Aorta (tissue), 5 donors: Measurements from ENCODE around the gene APOA1. TPM values are rescaled to one million over a fixed set of nuclear protein-coding genes. Genes with fewer than 3 reads are reported as not detected.
A peak's percentile ranks its signal among the peaks of the same experiment; 100 is the strongest.

Experiments used
- ATAC-seq: fragments of 200-7000 bp; cut with Tn5 transposase; one replicate; pipeline ENCODE4 v1.9.1; 2022; ENCODE audit warnings: moderate library complexity; ENCODE audit not compliant: low FRiP score
- DNase-seq, 2 donors: peaks; one replicate each; pipeline ENCODE4 v3.0.0-alpha.2; 2020
- H3K27ac ChIP-seq, 2 donors: one replicate each; pipeline ENCODE4 v1.5.1; 2013; ENCODE audit warnings: low read length in 2 of 2, mild to moderate bottlenecking in 2 of 2, moderate library complexity in 2 of 2, control low read depth in 1 of 2, inconsistent platforms in 1 of 2, low read depth in 1 of 2
- H3K27me3 ChIP-seq, 2 donors: one replicate each; pipeline ENCODE4 v1.6.1; 2013; ENCODE audit warnings: control low read depth in 1 of 2, low read length in 1 of 2, mild to moderate bottlenecking in 1 of 2, moderate library complexity in 1 of 2; ENCODE audit not compliant: insufficient read depth in 2 of 2, control insufficient read depth in 1 of 2
- H3K36me3 ChIP-seq, 2 donors: one replicate each; pipeline ENCODE4 v1.6.1; 2013; ENCODE audit warnings: control low read depth in 1 of 2, low read length in 1 of 2, mild to moderate bottlenecking in 1 of 2; ENCODE audit not compliant: insufficient read depth in 2 of 2, control insufficient read depth in 1 of 2
- H3K4me1 ChIP-seq, 2 donors: one replicate each; pipeline ENCODE4 v1.6.1; 2013; ENCODE audit warnings: low read length in 2 of 2, control low read depth in 1 of 2, mild to moderate bottlenecking in 1 of 2, moderate library complexity in 1 of 2; ENCODE audit not compliant: insufficient read depth in 2 of 2, control insufficient read depth in 1 of 2
- H3K4me3 ChIP-seq, 2 donors: one replicate each; pipeline ENCODE4 v1.5.1; 2013; ENCODE audit warnings: low read length in 2 of 2, control low read depth in 1 of 2, mild to moderate bottlenecking in 1 of 2
- H3K9me3 ChIP-seq: one replicate; pipeline ENCODE4 v1.6.1; 2013; ENCODE audit warnings: mild to moderate bottlenecking, low read length; ENCODE audit not compliant: control insufficient read depth
- WGBS, 2 donors: extraction: QIAGEN DNeasy Blood & Tissue Kit; methylation state at CpG; one replicate each; pipeline ENCODE4 v1.1.7; 2013; 5-methylcytosine and 5-hydroxymethylcytosine counted together
- intact Hi-C, 2 donors: fragments of 100-400 bp; cut with DNase I; formaldehyde crosslinking; loops; one replicate each; pipeline versions ENCODE4 v1.14.2 to v1.15.0; 2022
- polyA plus RNA-seq, 2 donors: library from polyadenylated mRNA; stranded (reverse); fragments of 200-250 nt; gene quantifications; one replicate each; pipeline ENCODE4 v1.2.3, GENCODE V29; 2013
- total RNA-seq, 2 donors: library from RNA; stranded (reverse); fragmentation: NEBNext Ultra II Directional; extraction: Animal tissue kit (Norgen Biotek cat#: 25700); gene quantifications; one replicate each; pipeline ENCODE4 v1.2.1, GENCODE V29; 2021
- donor health status: healthy with polysubstance abuse.
- donor health status: Bipolar disorder and iron deficiency.
- donor health status: DM: no; HTN: no; CAD: no.
- donor health status: DM: no; HTN: no; CAD: no.
- donor health status: DM: yes; HTN: yes; CAD: no.

The APOA1 gene
- total and polyA plus RNA-seq, 4 donors, result 1.2 to 416 TPM; not detected in 2

DNA sequence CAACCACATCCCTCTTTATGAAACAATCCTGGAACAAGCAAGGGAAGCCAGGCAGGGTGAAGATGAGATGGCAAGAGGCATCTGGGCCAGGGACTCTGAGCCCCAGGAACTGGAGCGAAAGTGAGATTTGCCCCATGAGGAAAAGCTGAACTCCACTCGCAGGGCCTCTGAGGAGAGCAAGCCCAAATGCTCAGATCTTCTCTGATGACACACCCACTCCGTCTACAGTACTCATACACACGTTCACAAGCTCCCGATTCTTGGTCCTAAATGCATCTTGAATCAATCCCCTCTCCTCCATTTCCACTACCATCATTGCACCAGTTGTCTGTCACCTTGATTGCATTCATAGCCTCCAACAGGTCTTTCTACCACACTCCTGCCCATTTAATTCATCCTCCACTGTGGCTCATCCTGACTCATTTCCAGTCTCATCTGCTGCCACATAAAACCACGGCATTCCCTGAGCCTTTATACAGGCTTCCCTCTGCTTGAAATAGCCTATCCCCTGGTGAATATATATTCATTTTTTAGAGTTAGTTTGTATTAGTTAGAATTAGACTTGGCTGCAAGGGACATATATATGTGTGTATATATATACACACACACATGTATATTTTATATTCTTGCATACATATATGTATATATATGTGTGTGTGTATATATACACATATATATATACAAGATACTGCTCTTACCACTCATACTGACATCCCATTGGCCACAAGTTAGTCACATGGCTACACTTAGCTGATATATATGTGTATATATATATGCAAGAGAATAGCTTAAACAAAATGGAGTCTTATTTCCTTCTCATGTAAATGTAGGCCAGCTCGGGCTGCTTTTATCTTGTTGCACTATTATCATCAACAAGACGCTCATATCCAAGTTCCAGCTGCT is 44.3 kb downstream of the APOA1 start:
- Histone ChIP-seq H3K9me3 (no peaks in the 10 kb centered on the region), H3K4me3 (no peak overlapping the region), H3K27ac (no peak overlapping the region), H3K27me3 (no peaks in the 10 kb centered on the region), H3K36me3 (no peaks in the 10 kb centered on the region), H3K4me1 (no peaks in the 10 kb centered on the region)
- intact Hi-C loops, result loop anchor here (5.0 to 10.0 kb wide), 2 partner anchors 312 to 314 kb away; no protein-coding TSS in a partner anchor
- WGBS, 2 donors, result 78 to 79% methylated on average over 8 of the region's 8 CpGs
- ATAC-seq, result no peak
- no peak for DNase-seq

DNA sequence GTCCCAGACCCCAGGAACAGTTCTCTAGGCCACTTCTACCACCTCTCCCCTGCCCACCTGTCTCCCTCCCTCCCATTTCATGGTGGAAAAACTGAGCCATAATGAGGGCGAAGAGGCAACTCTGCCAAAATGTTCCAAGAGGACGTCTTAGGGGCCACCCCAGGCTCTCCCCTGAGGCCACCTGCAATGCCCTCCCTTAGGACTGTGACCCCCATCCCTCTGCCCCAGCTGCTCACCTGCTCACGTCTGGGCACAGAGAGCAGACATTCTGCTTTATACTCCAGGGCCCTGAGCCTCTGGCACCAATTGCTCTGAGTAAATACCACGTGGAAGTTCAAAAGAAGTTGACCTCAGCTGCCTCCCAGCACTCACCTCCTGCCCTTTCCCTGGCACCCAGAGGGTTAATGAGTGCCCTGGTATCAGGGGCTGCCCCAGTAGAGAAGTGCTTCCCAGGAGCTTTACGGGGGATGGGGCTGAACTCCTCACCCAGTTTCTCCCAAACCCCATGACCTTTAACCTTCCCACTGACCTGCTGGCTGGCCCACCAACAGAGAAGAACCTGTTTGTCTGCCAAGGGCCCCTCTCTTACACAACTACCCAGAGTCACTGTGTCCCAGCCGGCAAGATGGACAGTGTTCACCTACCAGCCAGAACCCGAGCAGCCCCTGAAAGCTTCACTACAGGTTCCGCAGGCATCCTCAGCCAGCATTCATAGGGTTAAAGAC is 45.1 kb downstream of the APOA1 start:
- Histone ChIP-seq H3K36me3 (no peaks in the 10 kb centered on the region), H3K27ac (no peak overlapping the region), H3K4me3 (no peak overlapping the region), H3K4me1 (no peaks in the 10 kb centered on the region), H3K27me3 (no peaks in the 10 kb centered on the region), H3K9me3 (no peaks in the 10 kb centered on the region)
- ATAC-seq (no peak), DNase-seq (no peak)
- 71 to 73% methylated on average over 8 of the region's 8 CpGs for WGBS, 2 donors
- intact Hi-C loops, result loop anchor here (5.0 to 10.0 kb wide), 2 partner anchors 312 to 315 kb away; no protein-coding TSS in a partner anchor

DNA sequence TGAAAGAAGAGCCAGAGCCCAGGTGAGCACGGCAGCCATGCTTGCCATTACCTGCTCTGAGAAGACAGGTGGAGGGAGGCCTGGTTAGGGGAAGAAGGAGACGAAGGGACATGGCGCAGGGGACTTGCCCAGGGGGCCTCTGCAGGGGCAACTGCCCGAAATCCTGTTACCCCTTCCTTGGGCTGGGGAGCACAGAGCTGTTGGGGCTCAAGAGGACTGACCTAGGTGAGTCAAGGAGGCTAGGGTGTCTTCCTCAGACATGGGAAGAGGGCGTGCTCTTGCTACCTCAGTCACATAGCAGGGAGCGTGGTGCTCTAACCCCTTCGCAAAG is 45.6 kb downstream of the APOA1 start, which contains the start of gene APOA5:
APOA5 (minus strand) TSS at position 67 of the 331 bp plus-strand sequence; CDS start at position 48, 19 bp downstream.
- intact Hi-C loops, result loop anchor here (2.0 to 10.0 kb wide), 3 partner anchors 45 to 316 kb away; partner anchors contain the start of gene APOA1 (in 1 of the 2)
- no peak within 1 kb of the TSS for H3K4me3 ChIP-seq

DNA sequence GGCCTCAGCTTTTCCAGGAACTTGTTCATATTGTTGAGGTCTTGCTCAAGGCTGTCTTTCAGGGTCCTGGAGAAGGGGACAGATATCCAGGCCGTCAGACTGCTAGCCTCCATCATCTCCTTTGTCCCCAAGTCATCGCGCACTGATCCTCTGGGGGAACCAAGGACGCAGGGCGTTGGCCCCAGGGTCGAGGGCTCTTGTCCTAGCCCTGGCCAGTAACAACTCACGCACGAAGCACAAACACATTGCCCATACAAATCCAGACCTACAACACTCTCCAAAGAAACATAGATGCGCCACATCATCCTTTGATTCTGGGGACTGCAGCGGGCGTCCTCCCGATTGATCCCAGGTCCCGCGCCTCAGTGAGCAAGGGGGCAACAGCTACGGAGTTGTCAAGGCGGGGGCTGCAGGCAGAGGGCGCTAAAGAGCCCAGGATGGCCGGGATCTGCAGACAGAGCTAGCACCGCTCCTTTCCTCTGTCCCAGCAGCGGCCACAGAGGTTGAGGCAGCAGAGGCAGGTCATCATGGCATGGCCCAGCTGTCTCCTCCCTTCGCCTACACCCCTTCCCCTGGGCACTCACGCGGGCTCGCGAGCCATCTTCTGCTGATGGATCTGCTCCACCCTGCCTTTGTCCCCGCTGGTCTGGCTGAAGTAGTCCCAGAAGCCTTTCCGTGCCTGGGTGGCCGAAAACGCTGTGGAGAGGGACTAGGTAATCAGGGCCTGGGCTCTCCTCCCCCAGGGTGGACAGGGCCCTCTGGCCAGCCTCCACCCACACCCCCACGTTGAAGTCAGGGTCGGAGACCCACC is 46.2 kb downstream of the APOA1 start:
- Histone ChIP-seq H3K9me3 (no peaks in the 10 kb centered on the region), H3K4me3 (no peak overlapping the region), H3K27ac (no peak overlapping the region), H3K4me1 (peaks cover 0 to 4% of the 10 kb centered on the region in 2 donors), H3K36me3 (no peaks in the 10 kb centered on the region), H3K27me3 (no peaks in the 10 kb centered on the region)
- peak; percentile 83 for ATAC-seq
- DNase-seq, result peak; percentile 87 to 93
- 21 to 23% methylated on average over 28 to 31 of the region's 31 CpGs for WGBS, 2 donors
- intact Hi-C loops, result loop anchor here (2.0 to 10.0 kb wide), 3 partner anchors 46 to 316 kb away; partner anchors contain the start of gene APOA1 (in 1 of the 2)

More for the DNA sequence above, 45.6 kb downstream of the APOA1 start, which contains the start of gene APOA5:
- Histone ChIP-seq H3K4me1 (peaks cover 0 to 3% of the 10 kb centered on the region in 2 donors), H3K27me3 (no peaks in the 10 kb centered on the region), H3K27ac (no peak within 1 kb of the TSS), H3K36me3 (no peaks in the 10 kb centered on the region), H3K9me3 (no peaks in the 10 kb centered on the region)
- DNase-seq (no peak), ATAC-seq (no peak)
- WGBS, 2 donors, result 91 to 94% methylated on average over 7 of the region's 7 CpGs

DNA sequence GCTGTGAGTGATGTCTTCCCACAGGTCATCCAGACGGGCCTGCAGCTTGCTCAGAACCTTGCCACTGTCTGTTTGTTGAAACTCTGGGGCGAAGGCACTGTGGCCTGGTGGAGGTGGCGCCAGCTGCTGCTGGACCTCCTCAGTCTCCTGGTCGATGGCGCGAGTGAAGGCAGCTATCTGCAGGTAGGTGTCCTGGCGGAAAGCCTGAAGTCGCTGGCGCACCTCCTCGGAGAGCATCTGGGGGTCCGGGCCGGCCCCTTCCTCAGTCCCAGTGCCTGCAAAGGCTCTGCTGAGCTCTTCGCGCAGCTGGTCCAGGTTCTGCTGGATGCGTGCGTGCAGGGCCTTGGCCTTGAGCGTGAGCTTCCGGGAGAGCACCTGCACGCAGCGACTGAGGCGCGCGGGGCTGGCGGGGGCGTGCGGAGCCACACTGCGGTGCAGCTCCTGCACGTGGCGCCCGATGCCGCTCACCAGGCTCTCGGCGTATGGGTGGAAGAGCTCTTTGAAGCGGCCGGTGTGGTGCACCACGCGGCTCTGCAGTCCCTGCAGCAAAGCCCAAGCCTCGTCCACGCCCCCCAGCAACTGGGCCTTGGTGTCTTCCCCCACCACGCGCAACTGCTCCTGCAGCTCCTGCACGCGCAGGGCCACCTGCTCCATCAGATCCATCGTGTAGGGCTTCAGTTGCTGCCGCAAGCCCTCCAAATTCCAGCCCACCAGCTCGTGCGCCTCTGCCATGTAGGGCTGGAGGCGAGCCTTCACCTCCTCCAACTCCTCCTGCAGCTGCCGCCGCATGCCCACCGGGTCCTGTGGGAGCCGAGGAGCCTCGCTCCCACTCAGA is 47.0 kb downstream of the APOA1 start:
- no peak for ATAC-seq
- Histone ChIP-seq H3K4me1 (peaks cover 0 to 4% of the 10 kb centered on the region in 2 donors), H3K9me3 (no peaks in the 10 kb centered on the region), H3K4me3 (no peak overlapping the region), H3K27me3 (no peaks in the 10 kb centered on the region), H3K36me3 (peaks cover 0 to under 1% of the 10 kb centered on the region in 2 donors), H3K27ac (no peak overlapping the region)
- intact Hi-C loops, result loop anchor here (2.0 to 10.0 kb wide), 3 partner anchors 46 to 317 kb away; partner anchors contain the start of gene APOA1 (in 1 of the 2)
- WGBS, 2 donors, result 84 to 87% methylated on average over 53 of the region's 53 CpGs
- no peak for DNase-seq

DNA sequence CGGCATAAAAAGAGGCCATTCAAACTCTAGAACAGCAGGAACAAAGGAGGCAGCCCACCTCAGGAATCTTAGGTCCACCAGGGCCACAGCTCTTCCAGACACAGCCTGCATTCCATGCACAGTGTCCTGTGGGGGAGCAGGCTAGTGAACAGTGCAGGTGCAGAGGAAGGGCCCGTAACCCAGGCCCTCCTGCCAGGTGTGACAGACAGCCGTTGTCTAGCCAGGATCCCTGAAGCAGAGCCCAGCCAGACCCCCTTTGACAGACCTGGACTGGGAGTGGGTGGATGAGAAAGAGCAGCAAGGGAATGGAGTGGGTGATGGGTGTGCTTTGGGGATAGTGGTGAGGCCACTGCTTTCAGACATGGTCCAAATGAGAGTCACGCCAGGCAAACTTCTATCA is 48.4 kb downstream of the APOA1 start:
- Histone ChIP-seq H3K4me3 (no peak overlapping the region), H3K27ac (no peak overlapping the region), H3K27me3 (no peaks in the 10 kb centered on the region), H3K9me3 (no peaks in the 10 kb centered on the region), H3K36me3 (peaks cover 0 to 5% of the 10 kb centered on the region in 2 donors), H3K4me1 (peaks cover 0 to 4% of the 10 kb centered on the region in 2 donors)
- DNase-seq, result no peak
- intact Hi-C loops, result loop anchor here (5.0 kb wide), 2 partner anchors 48 to 443 kb away; partner anchors contain the start of genes APOA1 (in 1 of the 2), PCSK7 (in 1 of the 2) and RNF214 (in 1 of the 2)
- 89 to 93% methylated on average over 4 of the region's 4 CpGs for WGBS, 2 donors
- no peak for ATAC-seq

DNA sequence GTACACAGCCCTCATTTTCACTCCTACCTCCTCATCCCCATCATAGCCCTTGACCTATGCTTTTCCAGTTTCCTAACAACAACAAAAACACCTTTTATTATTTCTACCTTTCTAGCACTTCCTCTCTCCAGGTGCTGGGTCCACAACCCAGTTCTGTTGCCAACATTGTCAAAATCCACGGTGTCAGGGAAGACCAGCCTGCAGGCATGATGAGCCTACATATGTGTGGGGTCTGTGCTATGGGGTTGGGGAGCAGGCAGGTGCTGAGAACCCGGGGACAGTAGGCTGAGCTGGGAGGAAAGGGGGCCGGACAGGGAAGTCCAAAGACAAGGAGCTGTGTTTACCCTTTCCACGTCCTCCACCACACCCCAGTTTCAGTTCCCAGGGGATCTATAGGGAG is 48.9 kb downstream of the APOA1 start:
- Histone ChIP-seq H3K36me3 (peaks cover 0 to 5% of the 10 kb centered on the region in 2 donors), H3K4me3 (peak overlapping the region in 1 of 2 donors; percentile 73), H3K27ac (peak overlapping the region in 1 of 2 donors; percentile 66), H3K4me1 (peaks cover 0 to 4% of the 10 kb centered on the region in 2 donors), H3K9me3 (no peaks in the 10 kb centered on the region), H3K27me3 (no peaks in the 10 kb centered on the region)
- WGBS, 2 donors, result 65 to 68% methylated on average over 4 of the region's 4 CpGs
- DNase-seq (no peak), ATAC-seq (no peak)
- intact Hi-C loops, result loop anchor here (5.0 kb wide), 2 partner anchors 49 to 444 kb away; partner anchors contain the start of genes APOA1 (in 1 of the 2), PCSK7 (in 1 of the 2) and RNF214 (in 1 of the 2)
